Nucleus accumbens (tissue), 56 donors: ENCODE results near the gene HOPX.
"Not testable (repeated sequence)": the region's sequence is repeated elsewhere in the genome, so short reads cannot be mapped to it uniquely, and the experiment has no call there.

Experiments
- DNase-seq, 56 donors: peaks; one replicate each; lab custom pipeline; 2025; lab: John Stamatoyannopoulos, UW

Gene HOPX

DNA sequence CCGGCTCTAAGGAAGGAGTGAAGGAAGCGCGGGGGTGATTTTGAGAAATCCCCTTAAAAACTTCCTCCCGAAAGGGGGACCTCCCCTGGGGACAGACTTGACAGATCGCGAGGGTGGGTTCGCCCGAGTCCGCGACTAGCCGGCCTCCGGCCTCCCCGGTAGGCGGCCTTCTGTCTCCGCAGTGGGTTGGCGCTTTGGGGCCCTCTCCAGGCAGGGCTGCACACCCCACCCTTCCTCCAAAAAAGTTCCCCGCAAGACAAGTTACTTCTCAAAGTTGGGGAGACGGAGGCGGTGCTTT, 24.8 kb downstream of the HOPX start:
- peak in 20 of 56 donors; percentile 3 to 59 (median 18) for DNase-seq

DNA sequence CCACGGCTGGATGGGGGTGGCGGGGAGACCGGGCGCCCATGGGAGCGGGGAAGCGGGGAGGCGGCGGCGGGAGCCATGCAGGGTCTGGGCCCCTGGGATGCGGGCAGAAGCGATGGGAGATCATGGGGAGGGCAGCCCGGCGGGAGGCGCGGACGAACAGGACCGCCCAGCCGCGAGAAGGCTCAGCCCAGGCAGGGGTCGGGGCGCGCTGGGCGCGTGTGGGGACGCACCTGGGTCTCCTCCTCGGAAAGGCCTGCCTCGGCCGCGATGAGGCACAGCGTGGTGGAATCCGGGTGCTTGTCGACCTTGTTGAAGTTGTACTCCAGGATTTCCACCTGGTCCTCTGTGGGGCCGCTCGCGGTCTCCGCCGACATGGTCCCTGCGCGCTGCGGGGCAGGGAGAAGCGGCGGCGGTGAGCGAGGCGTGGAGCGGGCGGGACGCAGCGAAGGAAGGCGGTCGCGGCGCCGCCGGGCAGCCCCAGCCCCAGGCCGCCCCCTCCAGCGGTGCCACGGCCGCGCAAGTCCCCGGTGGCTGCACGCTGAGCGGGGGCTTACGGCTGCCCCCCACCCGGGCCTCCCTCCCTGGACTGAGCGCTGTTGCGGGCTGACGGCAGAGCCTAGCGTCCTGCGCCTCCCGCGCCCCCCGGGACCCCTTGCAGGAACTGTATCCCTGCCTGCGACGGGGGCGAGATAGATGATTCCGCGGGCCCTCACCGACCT, 25.3 kb downstream of the HOPX start:
- peak in 18 of 56 donors; percentile 11 to 62 (median 42) for DNase-seq

DNA sequence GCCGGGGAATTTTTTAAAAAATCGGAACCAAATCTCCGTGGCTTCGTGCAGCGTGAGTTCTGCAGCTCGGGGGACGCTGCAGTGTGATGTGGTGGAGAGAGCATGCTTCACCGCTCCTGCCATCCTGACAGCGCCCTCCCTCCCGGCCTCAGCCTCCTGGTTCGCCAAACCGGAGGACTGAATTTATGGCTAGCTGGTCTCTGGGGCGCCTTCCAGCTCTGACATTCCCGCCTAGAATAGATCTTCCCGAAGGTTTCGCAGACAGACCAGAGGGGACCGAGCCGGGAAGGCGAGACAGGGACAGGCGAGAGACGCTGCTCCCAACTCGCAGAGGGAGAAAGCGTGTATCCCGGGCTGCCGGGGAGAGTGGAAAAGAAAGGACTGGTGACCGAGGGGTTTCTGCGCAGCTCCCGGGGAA, 25.9 kb downstream of the HOPX start:
- peak in 38 of 56 donors; percentile 5 to 75 (median 36) for DNase-seq

DNA sequence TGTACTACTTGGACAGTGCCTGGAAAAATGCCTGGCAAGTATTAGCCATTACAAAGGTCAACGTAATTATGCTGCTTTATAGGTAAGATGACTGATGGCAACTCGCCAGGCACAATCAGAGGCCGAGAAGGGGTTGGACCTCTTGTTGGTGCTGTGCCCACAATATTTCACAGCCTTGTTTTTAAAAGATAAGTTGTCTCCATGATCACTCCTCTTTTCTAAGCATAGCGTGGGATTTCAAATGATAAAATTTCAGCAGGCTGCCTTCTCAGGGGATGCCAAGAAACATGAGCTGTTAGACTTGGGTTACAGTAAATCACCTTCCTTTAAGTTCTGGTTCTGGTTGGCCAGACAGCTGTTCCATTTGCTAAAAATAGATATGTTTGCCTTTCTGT, 26.9 kb downstream of the HOPX start:
- DNase-seq, result peak in 1 of 56 donors; percentile 5

DNA sequence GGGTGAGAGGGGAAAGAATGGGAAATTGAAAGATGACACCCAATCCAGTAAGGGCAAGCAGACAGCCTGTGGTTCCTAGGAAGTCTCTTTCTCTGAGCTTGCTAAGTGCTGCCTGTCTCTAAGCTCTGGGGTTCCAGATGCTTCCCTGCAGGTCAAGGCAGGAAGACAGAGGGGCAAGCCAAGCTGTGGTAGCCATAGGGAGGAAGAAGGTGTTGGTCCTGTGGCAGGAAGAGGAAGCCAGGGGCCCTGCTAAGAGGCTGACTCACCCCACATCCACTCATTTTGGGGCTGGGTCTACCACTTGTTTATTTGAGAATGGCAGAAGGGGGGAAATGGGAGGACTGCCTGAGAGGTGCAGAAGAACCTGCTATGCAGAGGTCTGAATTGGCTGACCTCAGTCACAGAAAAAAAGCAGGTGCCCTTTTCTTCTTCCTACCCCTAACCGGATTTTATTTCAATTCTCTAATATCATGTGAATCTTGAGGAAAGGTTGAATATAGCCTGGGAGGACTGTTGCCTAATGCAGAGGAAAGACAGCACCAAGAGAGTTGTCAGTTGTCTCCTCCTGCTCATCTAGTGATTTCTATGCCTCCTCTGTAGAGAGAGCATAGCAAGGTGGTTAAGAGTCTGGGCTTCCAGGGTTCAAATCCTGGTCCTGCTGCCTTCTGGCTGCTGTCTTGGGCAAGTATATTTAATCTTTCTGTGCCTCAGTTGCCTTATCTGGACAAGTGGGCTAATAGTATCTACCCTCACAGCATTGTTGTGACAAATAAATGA, 27.4 kb downstream of the HOPX start:
- DNase-seq, result no peak

DNA sequence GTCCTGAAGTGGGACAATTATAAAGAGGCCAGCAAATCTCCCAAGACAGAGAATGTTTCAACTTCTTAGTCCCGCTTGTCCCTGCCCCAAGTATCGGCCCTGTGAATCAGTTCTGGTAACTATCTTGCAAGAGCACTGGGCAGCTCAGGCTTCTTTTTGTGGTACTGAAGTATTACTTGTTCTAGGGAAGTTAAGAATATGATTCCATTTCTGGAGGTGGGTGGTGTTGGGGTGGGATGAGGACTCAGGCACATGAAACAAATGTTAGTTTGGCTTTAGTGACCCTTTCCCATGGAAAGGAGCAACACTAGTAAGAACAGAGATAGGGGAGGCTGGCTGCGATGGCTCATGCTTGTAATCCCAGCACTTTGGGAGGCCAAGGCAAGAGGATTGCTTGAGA, 28.9 kb downstream of the HOPX start:
- DNase-seq, result no peak

DNA sequence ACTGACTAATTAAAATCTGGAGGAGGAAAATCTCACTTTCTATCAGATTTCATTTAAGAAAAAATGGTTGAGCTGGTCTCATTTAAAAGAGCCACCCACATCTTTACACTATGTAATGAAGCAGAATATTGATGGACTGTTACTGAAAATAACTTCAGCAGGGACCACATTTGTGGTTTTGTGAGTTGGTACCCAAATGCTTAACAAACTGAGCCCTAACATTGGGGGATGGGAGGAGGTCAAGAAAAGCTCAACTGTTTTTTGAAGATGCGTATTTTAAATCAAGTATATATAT, 30.1 kb downstream of the HOPX start:
- no peak for DNase-seq

DNA sequence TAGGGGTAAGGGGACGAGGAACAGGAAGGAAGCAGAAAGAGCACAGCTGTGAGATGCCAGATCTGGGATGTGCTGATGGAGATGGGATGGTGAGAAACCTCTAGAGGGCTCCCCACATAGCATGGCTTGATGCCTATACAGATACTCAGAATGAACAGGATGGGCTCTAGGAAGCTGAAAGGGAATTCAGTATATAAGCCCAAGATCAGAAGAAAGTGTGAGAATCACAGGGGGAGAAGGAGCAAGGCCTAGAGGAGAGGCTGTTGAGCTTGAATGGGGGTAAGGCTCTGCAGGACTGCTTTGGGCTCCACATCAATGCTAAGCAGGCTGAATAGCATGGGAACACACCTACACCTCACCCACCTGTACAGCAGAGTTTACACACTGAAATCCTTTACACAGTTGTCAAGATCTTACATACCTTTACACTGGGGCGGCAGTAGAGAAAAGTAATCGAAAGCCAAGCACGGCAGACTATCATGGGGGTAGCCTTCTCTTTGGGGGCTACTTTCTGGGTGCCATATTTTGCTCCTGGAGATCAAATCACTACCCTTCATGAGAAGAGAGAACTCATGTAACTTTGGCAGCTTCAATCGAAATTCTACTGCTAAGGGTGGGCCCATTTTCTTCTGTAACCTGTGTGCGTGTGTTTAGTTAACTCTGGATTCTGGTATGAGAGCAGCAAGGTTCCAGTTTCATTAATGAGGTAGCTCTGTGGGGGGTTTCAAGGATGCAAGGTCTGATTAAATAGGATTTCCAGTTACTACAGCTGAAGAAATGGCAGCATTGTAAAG, 30.6 kb downstream of the HOPX start:
- DNase-seq, result peak in 1 of 56 donors; percentile 4

DNA sequence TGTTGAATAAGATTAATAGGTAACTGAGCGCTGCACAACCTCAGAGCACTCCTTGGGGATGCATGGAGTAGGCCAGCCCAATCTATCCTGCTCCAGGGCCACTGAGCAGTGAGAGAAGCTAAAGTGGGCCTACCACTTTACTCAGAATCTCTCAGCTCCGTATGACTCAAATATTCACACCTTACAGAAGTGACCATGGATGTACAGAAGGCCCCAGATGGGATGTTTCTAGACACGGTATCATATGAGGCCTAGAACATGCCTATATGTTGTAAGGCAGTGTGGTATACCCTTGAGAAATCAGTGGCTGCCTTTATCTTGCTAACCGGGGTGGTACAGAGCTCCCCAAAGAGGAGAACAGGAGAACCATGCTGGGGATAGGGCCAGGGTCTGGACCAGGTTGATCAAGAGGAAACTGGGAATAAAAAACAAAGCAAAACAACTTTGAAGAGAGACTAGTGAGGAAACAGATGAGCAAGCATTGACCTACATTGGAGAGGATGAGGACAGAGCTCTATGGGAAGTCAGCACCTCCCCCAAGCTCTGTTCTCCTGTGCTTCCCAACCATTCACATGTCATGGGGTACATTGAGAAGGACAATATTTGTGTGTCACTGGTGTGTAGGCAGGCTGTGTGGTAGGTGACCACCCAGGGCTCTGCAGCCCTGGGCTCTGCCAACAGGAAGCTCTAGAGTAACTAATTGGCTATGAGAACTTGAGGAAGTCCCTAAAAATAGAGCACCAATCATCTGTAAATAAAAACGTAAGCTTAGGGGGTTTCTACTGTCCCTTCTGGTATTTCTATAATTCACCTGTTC, 31.4 kb downstream of the HOPX start:
- DNase-seq, result no peak

DNA sequence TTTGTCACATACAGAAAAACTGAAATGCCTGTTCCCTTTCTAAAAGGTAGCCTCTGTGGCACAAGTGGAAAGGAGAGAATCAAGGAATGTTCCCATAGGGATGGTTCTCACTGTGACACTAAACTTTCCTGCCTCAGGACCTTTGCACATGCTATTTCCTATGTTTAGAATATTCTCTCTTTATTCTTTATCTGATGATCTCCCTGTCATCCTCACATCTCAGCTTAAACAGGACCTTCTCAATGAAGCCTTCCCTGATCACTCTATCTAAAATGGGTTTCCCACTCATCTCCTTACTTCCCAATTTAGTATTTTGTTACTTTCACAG, 32.3 kb downstream of the HOPX start:
- no peak for DNase-seq

DNA sequence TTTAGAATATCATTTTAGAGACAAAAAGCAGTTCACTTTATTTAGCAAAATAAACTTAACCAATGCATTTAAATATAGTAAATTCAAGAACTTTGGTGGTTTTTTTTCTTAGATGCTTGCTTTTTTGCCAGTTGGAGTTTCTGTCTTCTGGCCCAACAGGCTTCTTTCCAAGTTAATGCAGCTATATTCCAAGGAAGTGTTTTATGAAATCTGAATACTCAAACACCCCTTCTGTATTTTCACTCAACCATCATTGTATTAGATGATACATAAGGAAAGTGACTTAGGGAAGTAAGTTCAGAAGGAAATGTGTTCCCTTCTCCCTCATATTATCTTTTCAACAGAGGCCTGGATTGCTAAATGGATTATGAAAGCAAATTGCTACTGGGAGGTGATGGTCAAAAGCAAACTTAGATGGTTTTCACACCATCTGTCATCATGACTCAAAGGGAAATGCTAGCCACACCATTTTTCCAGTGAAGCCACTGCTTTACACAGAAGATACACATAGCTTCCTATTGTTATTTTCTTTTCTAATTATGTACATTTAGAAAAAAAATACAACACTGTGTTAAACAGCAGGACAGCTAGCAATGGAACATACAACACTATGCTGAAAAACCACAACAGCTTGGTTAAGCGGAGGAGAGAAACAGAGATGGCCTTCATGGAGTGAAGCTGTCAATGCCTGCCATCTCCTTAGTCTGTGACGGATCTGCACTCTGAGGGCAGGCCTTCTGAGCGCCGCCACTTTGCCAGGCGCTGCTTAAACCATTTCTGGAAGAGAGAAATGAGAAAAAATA, 32.9 kb downstream of the HOPX start:
- DNase-seq, result no peak

DNA sequence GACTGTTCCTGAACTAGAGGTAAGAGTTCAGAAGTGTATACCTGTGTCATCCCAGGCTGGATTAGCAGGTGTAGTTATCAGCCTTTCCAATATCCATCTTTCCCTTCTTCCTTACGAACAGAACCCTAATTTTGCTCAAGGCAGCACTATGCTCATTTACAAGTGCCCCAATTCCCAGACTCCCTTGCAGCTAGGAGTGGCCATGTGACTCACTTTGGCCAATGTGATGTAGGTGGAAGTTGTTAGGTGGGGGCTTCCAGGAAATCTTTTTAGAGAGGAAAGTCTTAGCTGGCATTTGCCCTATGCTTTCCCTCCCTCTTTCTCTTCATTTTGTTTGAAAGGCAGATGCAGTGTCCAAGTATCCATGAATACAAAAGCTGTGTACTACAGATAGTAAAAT, 34.8 kb downstream of the HOPX start:
- DNase-seq, result no peak

DNA sequence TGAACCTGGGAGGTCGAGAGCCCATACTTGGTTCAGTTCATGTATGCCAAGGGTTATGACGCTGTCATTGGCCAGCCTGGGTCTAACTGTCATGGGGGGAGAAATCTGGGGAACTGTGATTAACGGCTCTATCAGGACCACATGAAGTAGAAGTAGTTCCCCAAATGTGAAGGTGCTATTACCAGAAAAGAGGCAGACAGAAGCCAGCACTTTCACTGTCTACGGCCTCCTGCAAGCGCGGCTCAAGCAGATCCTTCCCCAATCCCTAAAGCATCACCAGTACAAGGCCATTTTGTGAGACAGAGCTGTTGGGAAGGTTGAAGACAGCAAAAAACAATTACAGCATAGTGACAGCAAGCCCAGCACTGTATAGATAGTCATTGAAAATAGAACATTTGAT, 37.5 kb downstream of the HOPX start:
- DNase-seq, result no peak

DNA sequence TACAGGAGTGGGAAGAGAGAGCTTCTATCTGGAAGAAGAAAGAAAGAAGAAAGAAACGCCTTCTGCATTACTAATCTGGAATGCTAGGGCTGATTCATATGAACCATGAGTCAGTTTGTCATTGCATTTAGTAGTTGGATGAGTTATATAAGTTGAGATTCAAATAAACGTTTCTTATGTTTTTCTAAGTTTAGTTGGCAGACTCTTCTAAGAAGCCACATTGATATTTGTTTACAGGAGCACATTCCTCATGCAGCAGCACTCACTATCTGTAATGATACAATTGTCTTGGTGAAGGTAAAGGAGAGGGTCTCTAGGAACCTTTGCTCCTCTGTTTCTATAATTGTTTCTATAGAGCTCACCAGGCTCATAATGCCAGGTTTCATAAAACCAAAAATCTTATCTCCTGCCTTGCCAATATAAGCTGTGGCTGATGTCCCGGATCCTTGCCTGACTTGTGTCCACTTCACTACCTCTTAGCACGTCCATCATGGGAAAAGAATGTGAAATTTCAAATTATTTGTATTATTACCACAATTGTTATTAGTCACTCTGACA, 39.5 kb downstream of the HOPX start:
- DNase-seq, result no peak

DNA sequence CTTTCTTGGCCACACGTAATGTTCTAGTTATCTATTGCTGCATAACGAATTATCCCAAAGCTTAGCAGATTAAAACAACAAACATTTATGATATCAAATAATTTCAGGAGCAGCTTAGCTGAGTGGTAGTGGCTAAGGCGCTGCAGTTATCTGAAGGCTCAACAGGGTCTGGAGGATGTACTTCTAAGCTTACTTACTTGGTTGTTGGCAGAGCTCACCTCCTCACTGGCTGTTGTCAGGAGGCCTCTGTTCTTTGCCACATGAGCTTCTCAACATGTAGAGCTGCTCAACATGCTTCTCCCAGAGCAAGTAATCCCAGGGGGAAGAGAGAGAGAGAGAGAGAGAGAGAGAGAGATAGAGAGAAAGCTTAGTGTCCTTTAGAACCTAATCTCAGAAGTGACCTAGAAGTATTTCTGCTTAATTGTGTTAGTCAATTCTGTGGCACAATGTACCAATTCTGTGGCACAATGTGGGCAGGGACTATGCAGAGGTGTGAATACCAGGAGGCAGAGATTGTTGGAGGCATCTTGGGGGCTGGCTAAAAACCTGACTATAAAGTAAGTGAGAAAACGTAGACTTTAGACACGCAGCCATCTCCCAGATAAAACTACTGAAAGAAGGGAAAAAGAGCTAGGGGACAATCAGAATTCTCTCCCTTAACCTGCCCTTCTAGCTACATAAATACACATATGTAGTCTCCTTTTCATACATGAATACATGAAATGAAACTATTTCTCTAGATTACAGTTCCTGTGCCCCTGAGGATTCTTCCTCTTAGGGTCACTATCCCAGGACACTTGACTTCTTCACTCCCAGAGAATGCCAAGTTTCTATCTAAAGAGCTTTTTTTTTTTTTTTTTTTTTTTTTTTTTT, 40.2 kb downstream of the HOPX start:
- peak in 1 of 56 donors; percentile 6 for DNase-seq

DNA sequence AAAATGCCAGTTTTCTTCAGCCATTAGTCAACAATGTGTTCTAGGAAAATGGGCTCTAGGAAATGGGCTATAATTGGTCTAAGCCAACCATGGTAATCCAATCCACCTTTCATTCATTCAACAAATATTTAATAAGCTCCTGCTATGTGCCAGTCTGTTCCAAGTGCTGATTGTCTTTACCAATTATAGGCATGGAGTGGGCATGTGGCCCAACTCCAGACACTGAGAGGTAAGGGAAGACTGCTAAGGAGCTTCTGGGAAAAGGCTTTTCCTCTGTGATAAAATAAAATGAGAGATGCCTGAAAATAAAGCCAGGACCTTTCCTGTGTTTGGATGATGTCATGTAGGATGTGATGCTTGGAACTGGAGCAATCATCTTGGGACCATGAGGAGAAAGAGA, 43.3 kb downstream of the HOPX start:
- DNase-seq, result no peak

DNA sequence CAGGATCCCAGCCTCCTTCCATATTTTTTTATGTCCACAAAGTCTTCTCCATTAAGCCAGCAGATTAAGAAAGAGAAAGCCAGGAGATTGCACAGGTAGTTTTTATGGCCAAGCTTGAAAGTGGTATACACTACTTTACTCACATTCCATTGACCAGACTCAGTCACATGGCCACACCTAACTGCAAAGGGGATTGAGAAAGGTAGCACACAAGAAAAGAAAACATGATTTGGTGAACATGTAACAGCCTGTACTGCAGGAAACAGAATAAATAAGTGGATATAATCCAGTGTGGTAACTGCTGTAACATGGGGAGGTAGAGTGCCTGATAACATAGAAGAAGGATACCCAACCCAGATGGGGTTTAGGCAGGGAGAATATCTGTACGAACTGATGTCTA, 43.9 kb downstream of the HOPX start:
- DNase-seq, result no peak

DNA sequence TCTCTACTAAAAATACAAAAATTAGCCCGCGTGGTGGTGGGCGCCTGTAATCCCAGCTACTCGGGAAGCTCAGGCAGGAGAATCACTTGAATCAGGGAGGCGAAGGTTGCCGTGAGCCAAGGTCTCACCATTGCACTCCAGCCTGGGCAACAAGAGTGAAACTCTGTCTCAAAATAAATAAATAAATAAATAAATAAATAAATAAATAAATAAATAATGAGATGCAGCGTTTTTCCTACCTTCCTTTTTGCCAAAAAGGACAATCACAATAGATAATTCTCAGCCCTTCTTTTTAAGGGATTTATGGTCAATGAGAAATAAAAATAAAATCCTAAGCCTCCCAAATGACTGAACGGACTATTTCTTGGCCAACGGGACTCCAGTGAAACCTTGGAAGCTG, 46.1 kb downstream of the HOPX start:
- not testable (repeated sequence) for DNase-seq

DNA sequence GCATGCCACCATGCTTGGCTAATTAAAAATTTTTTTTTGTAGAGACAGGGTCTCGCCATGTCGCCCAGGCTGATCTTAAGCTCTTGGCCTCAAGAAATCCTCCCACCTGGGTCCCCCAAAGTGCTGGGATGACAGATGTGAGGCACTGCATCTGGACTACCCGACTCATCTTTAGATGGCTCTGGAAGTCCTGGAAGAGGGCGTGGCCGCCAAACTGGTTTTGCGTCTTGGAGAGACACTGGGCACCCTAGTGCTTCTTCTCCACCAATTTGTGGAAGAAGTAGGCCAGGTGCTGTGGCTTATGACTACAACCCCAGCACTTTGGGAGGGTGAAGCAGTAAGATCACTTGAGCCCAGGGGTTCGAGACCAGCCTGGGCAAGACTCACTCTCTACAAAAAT, 47.6 kb downstream of the HOPX start:
- DNase-seq, result no peak
